Nephron progenitor cell (in vitro differentiated cells): ENCODE results near the gene TUT4.

Experiments
- DNase-seq: peaks from one replicate; pipeline ENCODE4 v3.0.0; 2021
- H3K27ac Mint-ChIP-seq: 2 replicates; pipeline ENCODE4 v1.8.0; 2021; ENCODE audit warnings: mild to moderate bottlenecking, moderate library complexity, mixed read lengths
- H3K27me3 Mint-ChIP-seq: 2 replicates; pipeline ENCODE4 v1.8.0; 2021; ENCODE audit warnings: mild to moderate bottlenecking, low read depth, mixed read lengths; ENCODE audit not compliant: poor library complexity
- H3K36me3 Mint-ChIP-seq: 2 replicates; pipeline ENCODE4 v1.8.0; 2021; ENCODE audit warnings: low read depth, mixed read lengths
- H3K4me1 Mint-ChIP-seq: 2 replicates; pipeline ENCODE4 v1.8.0; 2021; ENCODE audit warnings: mixed read lengths
- H3K4me3 Mint-ChIP-seq: 2 replicates; pipeline ENCODE4 v1.8.0; 2021; ENCODE audit warnings: mild to moderate bottlenecking, moderate library complexity, mixed read lengths
- H3K9me3 Mint-ChIP-seq: 2 replicates; pipeline ENCODE4 v1.8.0; 2021; ENCODE audit warnings: mild to moderate bottlenecking, moderate library complexity, mixed read lengths
- CTCF ChIP-seq: fragments of 200-600 bp; sonication (generic); IDR thresholded peaks from 2 replicates; pipeline ENCODE4 v1.5.0; 2021; ENCODE audit warnings: antibody characterized with exemption

Gene TUT4

GRCh38 chr1:52552505-52553361 lies at the start of gene TUT4:
Gene TUT4, minus strand, starts transcription at chr1:52553092. Its CDS starts 26,812 bp downstream, at chr1:52526280.
- H3K4me3 Mint-ChIP-seq, result peak within 1 kb of the TSS; percentile 89
- H3K36me3 Mint-ChIP-seq, result peaks cover 13% of the 10 kb centered on the region
- DNase-seq, result peak; percentile 89
- H3K4me1 Mint-ChIP-seq, result peaks cover 46% of the 10 kb centered on the region
- peaks cover 3% of the 10 kb centered on the region for H3K9me3 Mint-ChIP-seq
- H3K27ac Mint-ChIP-seq, result peak within 1 kb of the TSS; percentile 79
- peaks cover 4% of the 10 kb centered on the region for H3K27me3 Mint-ChIP-seq
- TF ChIP-seq CTCF, result no peak

- H3K27me3 Mint-ChIP-seq, result peaks cover 28% of the 10 kb centered on the region
- peak; percentile 68 for DNase-seq
- H3K27ac Mint-ChIP-seq, result no peak within 1 kb of the TSS
Measured at GRCh38 chr1:52601991-52602855, 49.3 kb upstream of the TUT4 start, which contains the start of gene GPX7. Gene GPX7, plus strand, starts transcription at chr1:52602371. Its CDS starts 39 bp downstream, at chr1:52602410.

GRCh38 chr1:52601519-52601918 lies 48.6 kb upstream of the TUT4 start:
- Mint-ChIP-seq H3K27me3 (peaks cover 28% of the 10 kb centered on the region), H3K4me3 (peak overlapping the region; percentile 76), H3K9me3 (no peaks in the 10 kb centered on the region), H3K27ac (no peak overlapping the region), H3K36me3 (peaks cover 9% of the 10 kb centered on the region), H3K4me1 (peaks cover 31% of the 10 kb centered on the region)
- TF ChIP-seq CTCF, result no peak
- DNase-seq, result no peak

More at GRCh38 chr1:52601991-52602855, 49.3 kb upstream of the TUT4 start, which contains the start of gene GPX7:
- peak within 1 kb of the TSS; percentile 81 for H3K4me3 Mint-ChIP-seq
- H3K9me3 Mint-ChIP-seq, result no peaks in the 10 kb centered on the region
- peaks cover 31% of the 10 kb centered on the region for H3K4me1 Mint-ChIP-seq
- peaks cover 16% of the 10 kb centered on the region for H3K36me3 Mint-ChIP-seq
- TF ChIP-seq CTCF, result no peak

- Mint-ChIP-seq H3K36me3 (peaks cover 2% of the 10 kb centered on the region), H3K4me3 (no peak overlapping the region), H3K9me3 (no peaks in the 10 kb centered on the region), H3K27ac (no peak overlapping the region), H3K4me1 (peaks cover 31% of the 10 kb centered on the region), H3K27me3 (peaks cover 28% of the 10 kb centered on the region)
- TF ChIP-seq CTCF, result no peak
- no peak for DNase-seq
Measured at GRCh38 chr1:52600533-52601179, 47.8 kb upstream of the TUT4 start.

- Mint-ChIP-seq H3K27ac (no peak overlapping the region), H3K27me3 (peaks cover 28% of the 10 kb centered on the region), H3K36me3 (no peaks in the 10 kb centered on the region), H3K4me3 (no peak overlapping the region), H3K9me3 (no peaks in the 10 kb centered on the region), H3K4me1 (peaks cover 42% of the 10 kb centered on the region)
- no peak for DNase-seq
- TF ChIP-seq CTCF, result no peak
Measured at GRCh38 chr1:52599236-52599635, 46.3 kb upstream of the TUT4 start.
